ENCODE data around the gene STX18. TPM values are rescaled to one million over a fixed set of nuclear protein-coding genes. Genes with fewer than 3 reads are reported as not detected.

STX18 gene
- polyA plus RNA-seq, 1 donor: 42.5 TPM

GRCh38 chr4:4443821-4444220, 98.0 kb downstream of the STX18 start:
- Histone ChIP-seq H3K4me1 (ENCODE audit: control insufficient read depth, insufficient read depth, low read length) (no peaks in the 10 kb centered on the region), H3K4me3 (ENCODE audit: low read length) (no peak overlapping the region), H3K27me3 (ENCODE audit: control insufficient read depth, insufficient read depth, low read length) (no peaks in the 10 kb centered on the region), H3K36me3 (ENCODE audit: control insufficient read depth, insufficient read depth, low read length) (peaks cover 4% of the 10 kb centered on the region), H3K9me3 (ENCODE audit: control insufficient read depth, low read depth, low read length) (no peaks in the 10 kb centered on the region), H3K27ac (ENCODE audit: low read length) (no peak overlapping the region)
- no peak for DNase-seq
- WGBS (ENCODE audit: insufficient coverage, low lambda C conversion rate): no CpG with 5 or more reads among the region's 2 CpGs

DNA sequence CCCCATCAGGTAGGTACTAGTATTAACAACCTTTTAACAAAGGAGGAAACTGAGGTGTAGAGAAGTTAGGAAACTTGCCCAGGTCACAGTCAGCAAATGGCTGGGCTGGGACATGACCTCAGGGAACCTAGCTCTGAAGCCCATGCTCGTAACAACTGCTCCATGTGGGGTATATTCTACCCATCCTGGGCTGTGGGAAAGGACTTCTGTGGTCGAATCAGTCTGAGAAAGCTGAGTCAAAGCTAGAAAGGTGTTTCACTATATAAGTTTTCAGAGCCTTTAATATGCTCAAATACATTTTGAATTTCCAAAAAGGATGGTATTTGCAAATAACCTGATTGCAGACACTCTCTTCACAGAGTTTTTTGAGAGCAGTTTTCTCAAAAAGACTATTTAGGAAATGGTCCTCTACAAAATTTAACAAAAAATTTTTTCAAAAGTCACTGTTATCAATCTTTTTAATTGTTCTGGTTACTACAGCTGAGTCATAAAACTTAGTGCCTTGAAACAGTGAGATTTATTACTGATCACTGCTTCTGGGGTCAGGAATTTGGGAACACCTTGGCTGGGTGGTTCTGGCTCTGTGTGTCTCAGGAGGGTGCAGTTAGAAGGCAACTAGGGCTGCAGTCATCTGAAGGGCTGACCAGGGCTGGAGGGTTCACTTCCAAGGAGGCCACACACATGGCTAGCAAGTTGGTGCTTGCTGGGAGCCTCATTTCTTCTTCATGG, 101.4 kb downstream of the STX18 start:
- peaks cover 24% of the 10 kb centered on the region for H3K36me3 ChIP-seq (ENCODE audit: control insufficient read depth, insufficient read depth, low read length)
- WGBS (ENCODE audit: insufficient coverage, low lambda C conversion rate): no CpG with 5 or more reads among the region's 2 CpGs
- DNase-seq: no peak
- no peak overlapping the region for H3K4me3 ChIP-seq (ENCODE audit: low read length)
- H3K27me3 ChIP-seq (ENCODE audit: control insufficient read depth, insufficient read depth, low read length): no peaks in the 10 kb centered on the region
- H3K27ac ChIP-seq (ENCODE audit: low read length): no peak overlapping the region
- H3K4me1 ChIP-seq (ENCODE audit: control insufficient read depth, insufficient read depth, low read length): no peaks in the 10 kb centered on the region
- H3K9me3 ChIP-seq (ENCODE audit: control insufficient read depth, low read depth, low read length): no peaks in the 10 kb centered on the region

- Histone ChIP-seq H3K27ac (ENCODE audit: low read length) (no peak overlapping the region), H3K4me3 (ENCODE audit: low read length) (no peak overlapping the region), H3K4me1 (ENCODE audit: control insufficient read depth, insufficient read depth, low read length) (no peaks in the 10 kb centered on the region), H3K9me3 (ENCODE audit: control insufficient read depth, low read depth, low read length) (no peaks in the 10 kb centered on the region), H3K36me3 (ENCODE audit: control insufficient read depth, insufficient read depth, low read length) (peaks cover 27% of the 10 kb centered on the region), H3K27me3 (ENCODE audit: control insufficient read depth, insufficient read depth, low read length) (no peaks in the 10 kb centered on the region)
- DNase-seq: no peak
- WGBS (ENCODE audit: insufficient coverage, low lambda C conversion rate): no CpG with 5 or more reads among the region's 4 CpGs
Measured at GRCh38 chr4:4439782-4440181, 102.1 kb downstream of the STX18 start.

- no peaks in the 10 kb centered on the region for H3K27me3 ChIP-seq (ENCODE audit: control insufficient read depth, insufficient read depth, low read length)
- H3K4me1 ChIP-seq (ENCODE audit: control insufficient read depth, insufficient read depth, low read length): no peaks in the 10 kb centered on the region
- H3K27ac ChIP-seq (ENCODE audit: low read length): no peak overlapping the region
- H3K9me3 ChIP-seq (ENCODE audit: control insufficient read depth, low read depth, low read length): no peaks in the 10 kb centered on the region
- H3K4me3 ChIP-seq (ENCODE audit: low read length): no peak overlapping the region
- no peak for DNase-seq
- H3K36me3 ChIP-seq (ENCODE audit: control insufficient read depth, insufficient read depth, low read length): peaks cover 30% of the 10 kb centered on the region
Measured at GRCh38 chr4:4438891-4439290, 103.0 kb downstream of the STX18 start.

DNA sequence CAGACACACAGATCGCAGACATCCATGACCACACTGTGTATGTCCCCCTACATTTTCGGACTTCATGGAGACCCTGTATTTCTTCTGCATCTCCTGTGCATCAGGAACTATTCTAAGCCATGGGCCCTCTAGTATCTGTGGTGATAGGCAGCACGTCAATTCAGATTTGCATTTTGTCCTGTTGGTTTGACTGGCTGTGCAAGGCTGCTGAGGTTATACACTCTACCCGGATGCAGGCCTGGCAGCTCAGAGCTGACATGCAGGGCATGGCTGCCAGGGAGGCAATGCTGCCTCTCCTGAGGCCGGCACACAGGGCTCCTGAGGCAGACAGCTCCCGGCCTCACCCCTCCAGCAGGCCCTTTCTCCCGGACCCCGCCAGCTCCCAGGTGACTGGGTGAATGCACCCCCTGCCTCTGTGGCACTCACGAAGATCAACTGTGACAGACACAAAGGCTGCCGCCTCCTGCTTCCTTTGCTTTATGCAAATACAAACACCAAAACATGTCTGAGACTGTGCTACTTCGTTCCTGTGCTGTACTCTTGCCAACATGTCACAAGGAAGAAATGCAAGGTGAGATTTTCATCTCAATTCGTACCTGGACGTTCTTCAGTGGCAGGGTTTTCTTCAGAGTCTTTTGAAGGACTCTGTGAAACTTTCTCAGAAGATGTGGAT, 103.9 kb downstream of the STX18 start:
- no peak for DNase-seq
- WGBS (ENCODE audit: insufficient coverage, low lambda C conversion rate): no CpG with 5 or more reads among the region's 13 CpGs

GRCh38 chr4:4436244-4436823, 105.5 kb downstream of the STX18 start:
- H3K27ac ChIP-seq (ENCODE audit: low read length): no peak overlapping the region
- H3K36me3 ChIP-seq (ENCODE audit: control insufficient read depth, insufficient read depth, low read length): peaks cover 40% of the 10 kb centered on the region
- no peak for DNase-seq
- H3K4me3 ChIP-seq (ENCODE audit: low read length): no peak overlapping the region
- H3K9me3 ChIP-seq (ENCODE audit: control insufficient read depth, low read depth, low read length): no peaks in the 10 kb centered on the region
- no CpG with 5 or more reads among the region's 2 CpGs for WGBS (ENCODE audit: insufficient coverage, low lambda C conversion rate)
- no peaks in the 10 kb centered on the region for H3K4me1 ChIP-seq (ENCODE audit: control insufficient read depth, insufficient read depth, low read length)
- H3K27me3 ChIP-seq (ENCODE audit: control insufficient read depth, insufficient read depth, low read length): no peaks in the 10 kb centered on the region

More for the DNA sequence above, 103.9 kb downstream of the STX18 start:
- H3K36me3 ChIP-seq (ENCODE audit: control insufficient read depth, insufficient read depth, low read length): peaks cover 33% of the 10 kb centered on the region
- no peaks in the 10 kb centered on the region for H3K4me1 ChIP-seq (ENCODE audit: control insufficient read depth, insufficient read depth, low read length)
- H3K27me3 ChIP-seq (ENCODE audit: control insufficient read depth, insufficient read depth, low read length): no peaks in the 10 kb centered on the region
- no peak overlapping the region for H3K27ac ChIP-seq (ENCODE audit: low read length)
- no peak overlapping the region for H3K4me3 ChIP-seq (ENCODE audit: low read length)
- no peaks in the 10 kb centered on the region for H3K9me3 ChIP-seq (ENCODE audit: control insufficient read depth, low read depth, low read length)

- Histone ChIP-seq H3K27ac (ENCODE audit: low read length) (no peak overlapping the region), H3K4me3 (ENCODE audit: low read length) (no peak overlapping the region), H3K27me3 (ENCODE audit: control insufficient read depth, insufficient read depth, low read length) (no peaks in the 10 kb centered on the region), H3K4me1 (ENCODE audit: control insufficient read depth, insufficient read depth, low read length) (no peaks in the 10 kb centered on the region), H3K9me3 (ENCODE audit: control insufficient read depth, low read depth, low read length) (no peaks in the 10 kb centered on the region), H3K36me3 (ENCODE audit: control insufficient read depth, insufficient read depth, low read length) (peaks cover 39% of the 10 kb centered on the region)
- DNase-seq: no peak
- WGBS (ENCODE audit: insufficient coverage, low lambda C conversion rate): no CpG with 5 or more reads among the region's 4 CpGs
Measured at GRCh38 chr4:4433941-4434340, 107.9 kb downstream of the STX18 start.

DNA sequence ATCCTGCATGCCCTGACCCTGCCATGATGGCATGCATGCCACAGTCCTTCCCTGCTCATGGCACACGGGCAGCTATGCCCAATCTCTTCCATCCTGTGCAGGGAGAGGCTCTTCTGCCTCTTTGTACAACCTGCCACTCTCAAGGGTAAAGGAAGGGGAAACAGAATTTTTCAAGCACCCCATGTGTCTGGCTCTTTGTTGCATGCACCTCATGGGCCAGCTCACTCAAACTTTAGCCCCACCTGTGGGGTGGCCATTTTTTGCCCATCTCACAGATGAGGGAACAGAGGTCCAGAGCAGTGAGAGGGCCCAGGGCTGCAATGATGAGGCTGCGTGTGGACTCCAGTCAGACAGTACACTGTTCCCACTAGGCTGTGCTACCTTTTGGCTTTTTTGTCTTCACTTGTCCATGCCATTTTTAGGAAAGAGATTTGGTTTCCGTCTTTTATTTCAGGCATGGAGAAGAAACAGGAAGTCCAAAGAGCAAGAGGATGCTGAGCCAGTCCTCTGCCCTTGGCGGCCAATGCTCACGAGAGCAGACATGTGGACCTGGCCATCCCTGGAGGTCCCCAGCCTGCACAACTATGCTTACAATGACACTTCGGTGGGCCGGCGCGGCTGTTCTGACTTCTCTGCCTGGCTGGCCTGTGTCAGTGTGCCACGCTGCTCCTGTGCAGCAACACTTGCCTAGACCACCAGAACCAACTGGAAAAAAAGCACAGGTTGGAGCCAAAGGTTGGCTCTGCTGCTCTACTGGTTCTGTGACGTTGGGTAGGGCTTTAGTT, 109.3 kb downstream of the STX18 start:
- Histone ChIP-seq H3K36me3 (ENCODE audit: control insufficient read depth, insufficient read depth, low read length) (peaks cover 42% of the 10 kb centered on the region), H3K27me3 (ENCODE audit: control insufficient read depth, insufficient read depth, low read length) (no peaks in the 10 kb centered on the region), H3K27ac (ENCODE audit: low read length) (no peak overlapping the region), H3K4me3 (ENCODE audit: low read length) (no peak overlapping the region), H3K9me3 (ENCODE audit: control insufficient read depth, low read depth, low read length) (no peaks in the 10 kb centered on the region), H3K4me1 (ENCODE audit: control insufficient read depth, insufficient read depth, low read length) (no peaks in the 10 kb centered on the region)
- WGBS (ENCODE audit: insufficient coverage, low lambda C conversion rate): no CpG with 5 or more reads among the region's 11 CpGs
- DNase-seq: no peak

DNA sequence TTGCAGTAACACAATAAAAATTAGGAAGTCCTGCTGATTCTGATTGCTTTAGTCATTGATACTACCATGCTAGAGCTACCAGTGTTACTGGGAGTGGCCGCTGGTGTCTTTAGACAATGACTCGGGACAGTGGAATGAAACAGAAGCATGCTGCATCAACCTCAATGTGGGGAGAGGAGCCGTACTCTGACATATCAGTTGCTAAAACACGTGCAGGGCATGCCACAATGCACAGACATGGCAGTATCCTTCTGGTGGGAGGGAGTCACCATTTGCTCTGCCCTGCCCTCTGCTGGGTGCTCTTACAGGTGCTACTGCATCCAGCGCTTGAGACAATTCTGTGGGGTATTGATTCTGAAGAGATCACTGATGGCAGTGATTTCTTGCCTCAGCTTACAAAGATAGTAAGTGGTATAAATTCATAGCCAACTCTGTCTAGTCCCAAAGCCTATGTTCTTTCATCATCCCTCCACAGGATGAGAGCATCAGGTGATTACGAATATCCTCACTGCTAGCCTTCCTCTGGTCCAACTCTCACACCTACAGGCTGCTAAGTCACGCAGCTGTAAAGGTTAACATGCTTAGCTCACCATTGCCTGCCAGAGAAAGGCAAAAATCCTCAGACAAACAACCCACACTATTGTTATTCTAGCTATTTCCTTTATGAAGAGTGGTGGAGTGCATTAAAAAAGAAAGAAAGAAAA, 111.2 kb downstream of the STX18 start:
- DNase-seq: peak; percentile 16 to 23
- Histone ChIP-seq H3K9me3 (ENCODE audit: control insufficient read depth, low read depth, low read length) (no peaks in the 10 kb centered on the region), H3K36me3 (ENCODE audit: control insufficient read depth, insufficient read depth, low read length) (peaks cover 43% of the 10 kb centered on the region), H3K4me1 (ENCODE audit: control insufficient read depth, insufficient read depth, low read length) (no peaks in the 10 kb centered on the region), H3K27me3 (ENCODE audit: control insufficient read depth, insufficient read depth, low read length) (no peaks in the 10 kb centered on the region), H3K27ac (ENCODE audit: low read length) (no peak overlapping the region), H3K4me3 (ENCODE audit: low read length) (no peak overlapping the region)
- 100% methylated on average over 1 of the region's 7 CpGs for WGBS (ENCODE audit: insufficient coverage, low lambda C conversion rate)
